Activated T-helper 1 cell treated with Interleukin-2 at 50 U/mL for 16 hours (primary cell): ENCODE results near the gene EFEMP1.

Experiments
- DNase-seq: peaks from one replicate; pipeline ENCODE4 v3.0.0-alpha.2; 2020; ENCODE audit warnings: low read depth

EFEMP1 gene

GRCh38 chr2:55923091-55923981, at the start of gene EFEMP1:
TSS of gene EFEMP1 (minus strand) at chr2:55923782. CDS start at chr2:55922440, 1,342 bp downstream.
- DNase-seq, result no peak

GRCh38 chr2:55970500-55970899, 46.9 kb upstream of the EFEMP1 start:
- DNase-seq, result no peak

GRCh38 chr2:55968941-55969340, 45.4 kb upstream of the EFEMP1 start:
- no peak for DNase-seq

GRCh38 chr2:55966401-55967118, 43.0 kb upstream of the EFEMP1 start:
- no peak for DNase-seq

GRCh38 chr2:55965966-55966365, 42.4 kb upstream of the EFEMP1 start:
- DNase-seq, result no peak

GRCh38 chr2:55965276-55965675, 41.7 kb upstream of the EFEMP1 start:
- DNase-seq, result no peak

- DNase-seq, result no peak
Observed at GRCh38 chr2:55962915-55963314, 39.3 kb upstream of the EFEMP1 start.

- DNase-seq, result no peak
Observed at GRCh38 chr2:55961318-55961911, 37.8 kb upstream of the EFEMP1 start.

GRCh38 chr2:55958756-55959155, 35.2 kb upstream of the EFEMP1 start:
- DNase-seq, result no peak

- DNase-seq, result no peak
Observed at GRCh38 chr2:55957142-55957541, 33.6 kb upstream of the EFEMP1 start.

- DNase-seq, result no peak
Observed at GRCh38 chr2:55954306-55955035, 30.9 kb upstream of the EFEMP1 start.

GRCh38 chr2:55952415-55952814, 28.8 kb upstream of the EFEMP1 start:
- no peak for DNase-seq

GRCh38 chr2:55951533-55951932, 28.0 kb upstream of the EFEMP1 start:
- no peak for DNase-seq

GRCh38 chr2:55949613-55950012, 26.0 kb upstream of the EFEMP1 start:
- no peak for DNase-seq

- no peak for DNase-seq
Observed at GRCh38 chr2:55949211-55949610, 25.6 kb upstream of the EFEMP1 start.

GRCh38 chr2:55948176-55948923, 24.8 kb upstream of the EFEMP1 start:
- DNase-seq, result no peak

GRCh38 chr2:55947752-55948151, 24.2 kb upstream of the EFEMP1 start:
- no peak for DNase-seq

GRCh38 chr2:55946793-55947192, 23.2 kb upstream of the EFEMP1 start:
- DNase-seq, result no peak

GRCh38 chr2:55943466-55943865, 19.9 kb upstream of the EFEMP1 start:
- no peak for DNase-seq

GRCh38 chr2:55936351-55936750, 12.8 kb upstream of the EFEMP1 start:
- no peak for DNase-seq

- no peak for DNase-seq
Observed at GRCh38 chr2:55934337-55934736, 10.8 kb upstream of the EFEMP1 start.
